Breast epithelium (tissue), 4 donors: Measurements from ENCODE around the gene ZNF775. TPM values are rescaled to one million over a fixed set of nuclear protein-coding genes. Genes with fewer than 3 reads are reported as not detected.

ENCODE experiments used
- DNase-seq, 2 donors: peaks; one replicate each; pipeline ENCODE4 v3.0.0-alpha.2; 2019; ENCODE audit warnings: low spot score in 2 of 2
- H3K27ac ChIP-seq, 2 donors: fragments of 200-600 bp; sonication (generic) in 1 of 2; one replicate each; pipeline ENCODE4 v1.5.1; 2016 to 2019; ENCODE audit warnings: mild to moderate bottlenecking in 1 of 2
- H3K27me3 ChIP-seq, 2 donors: fragments of 200-600 bp; sonication (generic) in 1 of 2; one replicate each; pipeline versions ENCODE4 v1.5.1 to v1.6.0; 2017 to 2019; ENCODE audit warnings: control low read depth in 1 of 2, mild to moderate bottlenecking in 1 of 2
- H3K36me3 ChIP-seq: fragments of 200-600 bp; one replicate; pipeline ENCODE4 v1.5.1; 2019
- H3K4me1 ChIP-seq, 2 donors: fragments of 200-600 bp; sonication (generic); one replicate each; pipeline ENCODE4 v1.5.1; 2016 to 2019; ENCODE audit warnings: control low read depth in 1 of 2
- H3K4me3 ChIP-seq, 3 donors: fragments of 200-600 bp; sonication (generic); 1 replicate in 2 of 3; 2 replicates in 1 of 3; pipeline ENCODE4 v1.5.1; 2016 to 2019; ENCODE audit warnings: mild to moderate bottlenecking in 3 of 3, moderate library complexity in 2 of 3
- H3K9me3 ChIP-seq, 2 donors: fragments of 200-600 bp; sonication (generic) in 1 of 2; one replicate each; pipeline ENCODE4 v1.5.1; 2016 to 2019; ENCODE audit warnings: control low read depth in 1 of 2
- CTCF ChIP-seq, 3 donors: fragments of 450-650 bp; IDR thresholded peaks; one replicate each; pipeline ENCODE4 v1.5.1; 2016 to 2017; ENCODE audit warnings: antibody characterized with exemption in 3 of 3, mild to moderate bottlenecking in 3 of 3, moderate library complexity in 3 of 3
- POLR2A ChIP-seq: fragments of 450-650 bp; IDR thresholded peaks from one replicate; pipeline ENCODE4 v1.6.1; 2016; ENCODE audit warnings: antibody characterized with exemption, mild to moderate bottlenecking, moderate library complexity
- POLR2AphosphoS5 ChIP-seq, 3 donors: sonication (generic); formaldehyde crosslinking; IDR thresholded peaks; one replicate each; pipeline ENCODE4 v1.6.1; 2017; ENCODE audit warnings: antibody characterized with exemption in 3 of 3
- intact Hi-C: fragments of 100-400 bp; cut with DNase I; formaldehyde crosslinking; loops from one replicate; pipeline ENCODE4 v1.15.1; 2023; ENCODE audit warnings: low total_unique reads
- total RNA-seq, 3 donors: library from RNA; depleted of rRNA; stranded (reverse); fragments of >200 nt; gene quantifications; one replicate each; pipeline ENCODE4 v1.1.0, GENCODE V29; 2016

The ZNF775 gene
- total RNA-seq, 3 donors from 2014 or later: 1.9 to 5.7 (median 4.6) TPM

GRCh38 chr7:150351587-150352194 lies 27.4 kb upstream of the ZNF775 start:
- Histone ChIP-seq H3K27me3 (no peaks in the 10 kb centered on the region), H3K4me1 (no peaks in the 10 kb centered on the region), H3K9me3 (no peaks in the 10 kb centered on the region), H3K27ac (no peak overlapping the region), H3K4me3 (no peak overlapping the region), H3K36me3 (no peaks in the 10 kb centered on the region)
- intact Hi-C loops: no loop called here
- TF ChIP-seq POLR2AphosphoS5 (IDR thresholded peaks at IDR 0.05) (no peak), POLR2A (no peak), CTCF (IDR thresholded peaks at IDR 0.05) (no peak)
- no peak for DNase-seq

- no peak overlapping the region for H3K4me3 ChIP-seq
- H3K4me1 ChIP-seq: no peaks in the 10 kb centered on the region
- H3K27ac ChIP-seq: peak overlapping the region; percentile 9 to 41
- intact Hi-C loops: loop anchor here (1.0 kb wide), 1 partner anchor 32 kb away; no protein-coding TSS in a partner anchor
- H3K27me3 ChIP-seq: no peaks in the 10 kb centered on the region
- no peak for DNase-seq
- H3K9me3 ChIP-seq: no peaks in the 10 kb centered on the region
- TF ChIP-seq CTCF (IDR thresholded peaks at IDR 0.05): no peak
- no peaks in the 10 kb centered on the region for H3K36me3 ChIP-seq
Observed at GRCh38 chr7:150355666-150356059, 23.5 kb upstream of the ZNF775 start.

GRCh38 chr7:150356265-150356897 lies 22.7 kb upstream of the ZNF775 start:
- no peaks in the 10 kb centered on the region for H3K9me3 ChIP-seq
- DNase-seq: no peak
- no peaks in the 10 kb centered on the region for H3K27me3 ChIP-seq
- no peak overlapping the region for H3K4me3 ChIP-seq
- TF ChIP-seq CTCF (IDR thresholded peaks at IDR 0.05) (peak; percentile 23 to 48 (median 34)), POLR2A (no peak), POLR2AphosphoS5 (IDR thresholded peaks at IDR 0.05) (no peak)
- no peaks in the 10 kb centered on the region for H3K4me1 ChIP-seq
- intact Hi-C loops: loop anchor here (1.0 kb wide), 1 partner anchor 31 kb away; no protein-coding TSS in a partner anchor
- H3K27ac ChIP-seq: no peak overlapping the region
- no peaks in the 10 kb centered on the region for H3K36me3 ChIP-seq

- Histone ChIP-seq H3K36me3 (no peaks in the 10 kb centered on the region), H3K27me3 (no peaks in the 10 kb centered on the region), H3K4me3 (no peak overlapping the region), H3K4me1 (no peaks in the 10 kb centered on the region), H3K27ac (no peak overlapping the region), H3K9me3 (no peaks in the 10 kb centered on the region)
- DNase-seq: no peak
- TF ChIP-seq CTCF (IDR thresholded peaks at IDR 0.05) (no peak), POLR2AphosphoS5 (IDR thresholded peaks at IDR 0.05) (no peak), POLR2A (no peak)
- intact Hi-C loops: no loop called here
Observed at GRCh38 chr7:150357270-150357669, 21.9 kb upstream of the ZNF775 start.

- no peak for TF ChIP-seq CTCF (IDR thresholded peaks at IDR 0.05)
- no peak for TF ChIP-seq POLR2AphosphoS5 (IDR thresholded peaks at IDR 0.05)
- TF ChIP-seq POLR2A: no peak
- no peaks in the 10 kb centered on the region for H3K36me3 ChIP-seq
- H3K4me3 ChIP-seq: no peak overlapping the region
- no peaks in the 10 kb centered on the region for H3K27me3 ChIP-seq
- no peaks in the 10 kb centered on the region for H3K4me1 ChIP-seq
- intact Hi-C loops: no loop called here
- DNase-seq: no peak
- H3K27ac ChIP-seq: no peak overlapping the region
- H3K9me3 ChIP-seq: no peaks in the 10 kb centered on the region
Observed at GRCh38 chr7:150357771-150358427, 21.2 kb upstream of the ZNF775 start.
